IMR-90 (cell line): ENCODE results near the gene KRT38.

Source experiments
- BHLHE40 ChIP-seq: fragments of 150-350 bp; IDR thresholded peaks from 2 replicates; pipeline ENCODE4 v1.6.1; 2016; ENCODE audit warnings: mild to moderate bottlenecking, low read depth, low read length
- CEBPB ChIP-seq: IDR thresholded peaks from 2 replicates; pipeline ENCODE4 v1.6.1; 2012; ENCODE audit warnings: low read depth, low read length, improper control_type of control experiment
- CHD1 ChIP-seq: IDR thresholded peaks from 2 replicates; pipeline ENCODE4 v1.6.1; 2012; ENCODE audit warnings: low read depth, low read length, improper control_type of control experiment
- FOS ChIP-seq: fragments of 150-350 bp; IDR thresholded peaks from 2 replicates; pipeline ENCODE4 v1.6.1; 2016; ENCODE audit warnings: low read depth, low read length
- MAZ ChIP-seq: IDR thresholded peaks from 2 replicates; pipeline ENCODE4 v1.6.1; 2012; ENCODE audit warnings: low read depth, mild to moderate bottlenecking, low read length, improper control_type of control experiment, moderate library complexity, borderline replicate concordance
- MXI1 ChIP-seq: IDR thresholded peaks from 2 replicates; pipeline ENCODE4 v1.6.1; 2012; ENCODE audit warnings: low read depth, mild to moderate bottlenecking, low read length, moderate library complexity, borderline replicate concordance
- POLR2A ChIP-seq: IDR thresholded peaks from 2 replicates; pipeline ENCODE4 v1.6.1; 2012; ENCODE audit warnings: mild to moderate bottlenecking, low read depth, low read length
- RAD21 ChIP-seq: IDR thresholded peaks from 2 replicates; pipeline ENCODE4 v1.6.1; 2012; ENCODE audit warnings: low read length, improper control_type of control experiment
- SMC3 ChIP-seq: fragments of 150-350 bp; IDR thresholded peaks from 2 replicates; pipeline ENCODE4 v1.6.1; 2016; ENCODE audit warnings: low read depth, mild to moderate bottlenecking, antibody characterized with exemption, low read length, moderate library complexity
- TF ChIP-seq, protein P1 (sequence below): conservative IDR thresholded peaks from 2 replicates; pipeline ENCODE4 v1.5.1; 2012; ENCODE audit warnings: mild to moderate bottlenecking, low read depth, low read length, improper control_type of control experiment
- TF ChIP-seq, protein P2 (sequence below): fragments of 150-350 bp; IDR thresholded peaks from 2 replicates; pipeline ENCODE4 v1.6.1; 2017; ENCODE audit warnings: mild to moderate bottlenecking, antibody characterized with exemption, low read length, low read depth

DNA sequence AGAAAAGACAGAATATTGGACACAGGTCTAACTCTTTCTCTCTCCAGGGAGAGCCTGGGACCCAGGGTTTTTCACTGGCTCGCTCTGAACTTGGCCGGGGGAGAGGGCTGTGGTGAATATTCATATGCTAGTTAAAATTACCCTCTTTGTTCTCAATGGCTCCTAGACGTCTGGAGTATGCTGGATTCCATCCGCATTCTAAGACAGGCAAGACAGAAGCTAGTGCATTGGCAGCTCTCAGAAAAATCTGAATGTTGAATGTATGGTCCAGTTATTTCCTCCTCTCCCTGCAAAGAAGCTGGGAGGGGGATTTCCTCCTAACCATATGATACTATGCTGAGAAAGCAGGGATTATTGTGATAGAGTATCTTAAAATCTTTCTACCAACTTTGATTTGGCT, 53.1 kb downstream of the KRT38 start:
- TF ChIP-seq POLR2A (no peak), MXI1 (no peak), CEBPB (no peak), SMC3 (no peak), RAD21 (no peak), FOS (no peak), BHLHE40 (no peak), MAZ (no peak), CHD1 (no peak)
- TF ChIP-seq, protein P1, sequence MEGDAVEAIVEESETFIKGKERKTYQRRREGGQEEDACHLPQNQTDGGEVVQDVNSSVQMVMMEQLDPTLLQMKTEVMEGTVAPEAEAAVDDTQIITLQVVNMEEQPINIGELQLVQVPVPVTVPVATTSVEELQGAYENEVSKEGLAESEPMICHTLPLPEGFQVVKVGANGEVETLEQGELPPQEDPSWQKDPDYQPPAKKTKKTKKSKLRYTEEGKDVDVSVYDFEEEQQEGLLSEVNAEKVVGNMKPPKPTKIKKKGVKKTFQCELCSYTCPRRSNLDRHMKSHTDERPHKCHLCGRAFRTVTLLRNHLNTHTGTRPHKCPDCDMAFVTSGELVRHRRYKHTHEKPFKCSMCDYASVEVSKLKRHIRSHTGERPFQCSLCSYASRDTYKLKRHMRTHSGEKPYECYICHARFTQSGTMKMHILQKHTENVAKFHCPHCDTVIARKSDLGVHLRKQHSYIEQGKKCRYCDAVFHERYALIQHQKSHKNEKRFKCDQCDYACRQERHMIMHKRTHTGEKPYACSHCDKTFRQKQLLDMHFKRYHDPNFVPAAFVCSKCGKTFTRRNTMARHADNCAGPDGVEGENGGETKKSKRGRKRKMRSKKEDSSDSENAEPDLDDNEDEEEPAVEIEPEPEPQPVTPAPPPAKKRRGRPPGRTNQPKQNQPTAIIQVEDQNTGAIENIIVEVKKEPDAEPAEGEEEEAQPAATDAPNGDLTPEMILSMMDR: no peak
- TF ChIP-seq, protein P2, sequence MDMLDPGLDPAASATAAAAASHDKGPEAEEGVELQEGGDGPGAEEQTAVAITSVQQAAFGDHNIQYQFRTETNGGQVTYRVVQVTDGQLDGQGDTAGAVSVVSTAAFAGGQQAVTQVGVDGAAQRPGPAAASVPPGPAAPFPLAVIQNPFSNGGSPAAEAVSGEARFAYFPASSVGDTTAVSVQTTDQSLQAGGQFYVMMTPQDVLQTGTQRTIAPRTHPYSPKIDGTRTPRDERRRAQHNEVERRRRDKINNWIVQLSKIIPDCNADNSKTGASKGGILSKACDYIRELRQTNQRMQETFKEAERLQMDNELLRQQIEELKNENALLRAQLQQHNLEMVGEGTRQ: no peak
